ENCODE measurements around the gene WSCD2.

- TF ChIP-seq, protein P1, sequence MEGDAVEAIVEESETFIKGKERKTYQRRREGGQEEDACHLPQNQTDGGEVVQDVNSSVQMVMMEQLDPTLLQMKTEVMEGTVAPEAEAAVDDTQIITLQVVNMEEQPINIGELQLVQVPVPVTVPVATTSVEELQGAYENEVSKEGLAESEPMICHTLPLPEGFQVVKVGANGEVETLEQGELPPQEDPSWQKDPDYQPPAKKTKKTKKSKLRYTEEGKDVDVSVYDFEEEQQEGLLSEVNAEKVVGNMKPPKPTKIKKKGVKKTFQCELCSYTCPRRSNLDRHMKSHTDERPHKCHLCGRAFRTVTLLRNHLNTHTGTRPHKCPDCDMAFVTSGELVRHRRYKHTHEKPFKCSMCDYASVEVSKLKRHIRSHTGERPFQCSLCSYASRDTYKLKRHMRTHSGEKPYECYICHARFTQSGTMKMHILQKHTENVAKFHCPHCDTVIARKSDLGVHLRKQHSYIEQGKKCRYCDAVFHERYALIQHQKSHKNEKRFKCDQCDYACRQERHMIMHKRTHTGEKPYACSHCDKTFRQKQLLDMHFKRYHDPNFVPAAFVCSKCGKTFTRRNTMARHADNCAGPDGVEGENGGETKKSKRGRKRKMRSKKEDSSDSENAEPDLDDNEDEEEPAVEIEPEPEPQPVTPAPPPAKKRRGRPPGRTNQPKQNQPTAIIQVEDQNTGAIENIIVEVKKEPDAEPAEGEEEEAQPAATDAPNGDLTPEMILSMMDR (optimal IDR thresholded peaks at IDR 0.05 in 1 of 3, IDR thresholded peaks at IDR 0.05 in 1 of 3, conservative IDR thresholded peaks at IDR 0.05 in 1 of 3; ENCODE audit: extremely low read depth in 1 of 3, insufficient read depth in 2 of 3, low read length in 3 of 3): no peak
- no peak for TF ChIP-seq EZH2 (IDR thresholded peaks at IDR 0.05; ENCODE audit: low read length)
Observed at GRCh38 chr12:108273217-108273616, 144.1 kb downstream of the WSCD2 start.
